ENCODE measurements around the gene CFAP53.

The CFAP53 gene

DNA sequence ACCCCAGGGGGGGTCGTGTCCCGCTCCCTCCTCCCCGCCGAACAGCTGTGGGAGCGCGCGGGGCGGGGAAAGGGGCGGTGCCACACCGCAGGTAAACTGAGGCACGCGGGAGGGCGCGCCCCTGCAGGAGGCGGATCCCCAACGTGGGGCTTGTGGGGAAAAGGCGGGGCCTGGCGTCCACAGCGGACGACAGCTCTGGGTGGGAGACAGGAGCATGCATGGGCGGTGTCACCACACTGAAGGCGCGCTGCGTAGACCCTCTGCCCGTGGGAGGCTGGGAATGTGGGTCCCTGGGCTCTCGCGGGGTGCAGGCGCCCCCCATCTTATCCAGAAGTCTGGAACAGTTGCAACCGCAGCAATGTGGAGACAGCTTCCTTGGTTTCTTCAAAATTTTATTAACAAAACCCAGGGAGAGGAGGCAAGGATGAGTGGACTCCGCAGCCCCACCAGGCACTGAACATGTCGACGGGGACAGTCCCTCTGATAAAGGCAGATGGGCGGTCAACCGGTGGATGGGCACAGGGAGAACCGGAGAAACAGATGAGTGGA, 15.8 kb upstream of the CFAP53 start:
- peak overlapping the region; percentile 41 for H2AFZ ChIP-seq (ENCODE audit: low read length, unreplicated experiment)
- peak overlapping the region; percentile 59 for H3K27ac ChIP-seq (ENCODE audit: low read depth, low read length)

DNA sequence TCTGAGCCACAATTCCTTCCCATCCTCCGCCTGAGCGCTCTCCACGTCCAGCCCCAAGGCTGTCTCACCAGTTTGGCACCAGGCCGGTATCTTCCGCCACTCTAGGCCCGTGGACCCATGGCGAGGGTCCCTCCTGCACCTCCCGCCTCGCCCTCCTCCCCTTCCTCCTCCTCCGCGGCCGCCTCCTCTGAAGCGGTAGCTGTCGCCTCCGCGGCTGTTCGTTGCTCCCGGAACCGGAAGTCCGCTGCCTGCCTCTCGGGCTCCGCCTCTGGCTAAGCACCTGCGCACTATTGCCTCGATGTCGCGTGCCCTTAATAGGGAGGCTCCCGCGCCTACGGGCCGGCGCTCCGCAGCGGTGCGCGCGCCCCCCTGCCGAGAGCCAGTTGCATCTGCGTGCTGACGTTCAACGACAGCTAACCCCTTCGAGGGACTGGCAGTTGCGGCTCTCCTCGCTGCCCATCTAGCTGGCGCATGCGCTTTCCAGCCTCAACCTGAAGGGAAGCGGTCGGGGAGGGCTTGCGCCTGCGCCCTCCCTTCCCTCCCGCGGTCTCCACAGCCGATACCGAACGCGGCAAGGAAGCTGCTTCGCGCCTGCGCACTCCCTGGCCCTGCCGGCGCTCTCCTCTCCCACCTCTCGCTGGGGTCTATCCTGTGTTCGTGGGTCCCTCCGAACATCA, 15.1 kb upstream of the CFAP53 start, which contains the start of gene MBD1:
MBD1 (minus strand) TSS at position 229 of the 677 bp plus-strand sequence. CDS start 1,531 bp downstream, outside the sequence.
- peaks cover 35% of the 10 kb centered on the region for H3K4me1 ChIP-seq (ENCODE audit: control insufficient read depth, insufficient read depth, low read length, unreplicated experiment)
- H3K4me3 ChIP-seq (ENCODE audit: low read depth, low read length): peak within 1 kb of the TSS; percentile 83
- peaks cover 27% of the 10 kb centered on the region for H3K36me3 ChIP-seq (ENCODE audit: insufficient read depth, low read length)
- H3K79me2 ChIP-seq (ENCODE audit: control insufficient read depth, insufficient read depth, low read length, unreplicated experiment): peaks cover 28% of the 10 kb centered on the region
- H3K27me3 ChIP-seq (ENCODE audit: insufficient read depth, low read length): no peaks in the 10 kb centered on the region
- peak within 1 kb of the TSS; percentile 41 for H2AFZ ChIP-seq (ENCODE audit: low read length, unreplicated experiment)
- H3K27ac ChIP-seq (ENCODE audit: low read depth, low read length): peak within 1 kb of the TSS; percentile 59

More for the DNA sequence above, 15.8 kb upstream of the CFAP53 start:
- Histone ChIP-seq H3K4me1 (ENCODE audit: control insufficient read depth, insufficient read depth, low read length, unreplicated experiment) (peaks cover 35% of the 10 kb centered on the region), H3K36me3 (ENCODE audit: insufficient read depth, low read length) (peaks cover 21% of the 10 kb centered on the region), H3K79me2 (ENCODE audit: control insufficient read depth, insufficient read depth, low read length, unreplicated experiment) (peaks cover 33% of the 10 kb centered on the region), H3K4me3 (ENCODE audit: low read depth, low read length) (peak overlapping the region; percentile 83), H3K27me3 (ENCODE audit: insufficient read depth, low read length) (no peaks in the 10 kb centered on the region)

DNA sequence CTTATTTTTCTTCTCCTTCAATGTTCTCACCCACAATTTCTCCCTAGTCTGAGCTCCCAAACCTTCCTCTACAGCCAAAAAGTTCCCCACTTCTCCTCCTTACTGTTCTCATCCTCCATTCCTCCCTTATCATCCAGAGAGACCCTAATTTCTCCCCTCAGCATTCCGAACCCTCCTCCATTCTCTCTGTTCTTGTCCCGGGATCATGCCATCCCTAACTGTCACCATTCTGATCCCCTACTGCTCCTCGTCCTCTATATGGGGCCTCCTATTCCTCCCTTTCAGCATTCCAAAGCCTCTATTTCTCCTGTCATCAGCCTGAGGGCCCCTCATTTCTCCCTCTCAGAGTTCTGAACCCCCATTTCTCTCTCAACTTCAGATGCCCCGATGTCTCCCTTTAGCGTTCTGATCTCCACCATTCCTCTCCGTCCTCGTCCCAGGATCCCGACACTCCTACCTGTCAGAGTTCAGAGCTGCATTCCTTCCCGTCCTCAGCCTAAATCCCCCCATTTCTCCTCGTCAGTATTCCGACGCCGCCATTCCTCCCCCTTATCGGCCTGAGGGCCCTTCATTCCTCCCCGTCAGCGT, 14.5 kb upstream of the CFAP53 start:
- H3K4me3 ChIP-seq (ENCODE audit: low read depth, low read length): peak overlapping the region; percentile 83
- peak overlapping the region; percentile 41 for H2AFZ ChIP-seq (ENCODE audit: low read length, unreplicated experiment)
- peaks cover 31% of the 10 kb centered on the region for H3K36me3 ChIP-seq (ENCODE audit: insufficient read depth, low read length)
- peaks cover 35% of the 10 kb centered on the region for H3K4me1 ChIP-seq (ENCODE audit: control insufficient read depth, insufficient read depth, low read length, unreplicated experiment)
- peaks cover 28% of the 10 kb centered on the region for H3K79me2 ChIP-seq (ENCODE audit: control insufficient read depth, insufficient read depth, low read length, unreplicated experiment)
- no peaks in the 10 kb centered on the region for H3K27me3 ChIP-seq (ENCODE audit: insufficient read depth, low read length)
- peak overlapping the region; percentile 59 for H3K27ac ChIP-seq (ENCODE audit: low read depth, low read length)

DNA sequence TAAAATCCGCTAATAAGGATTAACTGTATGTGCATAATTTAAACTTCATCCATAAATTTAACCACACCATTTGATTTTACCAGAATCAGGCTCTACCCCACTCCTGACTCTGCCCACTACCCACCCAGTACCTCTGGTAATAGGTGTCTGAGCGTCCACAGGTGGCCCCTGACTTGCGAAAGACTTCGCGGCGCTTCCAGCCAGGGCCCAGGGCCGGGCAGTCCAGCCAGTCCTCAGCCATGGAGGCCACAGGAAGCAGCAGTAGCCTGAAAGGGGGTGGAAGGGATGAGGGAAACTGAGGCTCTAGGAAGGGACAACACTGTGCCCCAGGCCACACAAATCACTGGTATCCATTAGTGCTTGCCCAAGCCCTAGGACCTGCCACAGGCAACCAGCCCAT, 13.5 kb upstream of the CFAP53 start:
- Histone ChIP-seq H3K27me3 (ENCODE audit: insufficient read depth, low read length) (no peaks in the 10 kb centered on the region), H3K36me3 (ENCODE audit: insufficient read depth, low read length) (peaks cover 31% of the 10 kb centered on the region), H3K4me3 (ENCODE audit: low read depth, low read length) (peak overlapping the region; percentile 83), H3K27ac (ENCODE audit: low read depth, low read length) (no peak overlapping the region), H3K4me1 (ENCODE audit: control insufficient read depth, insufficient read depth, low read length, unreplicated experiment) (peaks cover 32% of the 10 kb centered on the region), H3K79me2 (ENCODE audit: control insufficient read depth, insufficient read depth, low read length, unreplicated experiment) (peaks cover 28% of the 10 kb centered on the region), H2AFZ (ENCODE audit: low read length, unreplicated experiment) (no peak overlapping the region)

DNA sequence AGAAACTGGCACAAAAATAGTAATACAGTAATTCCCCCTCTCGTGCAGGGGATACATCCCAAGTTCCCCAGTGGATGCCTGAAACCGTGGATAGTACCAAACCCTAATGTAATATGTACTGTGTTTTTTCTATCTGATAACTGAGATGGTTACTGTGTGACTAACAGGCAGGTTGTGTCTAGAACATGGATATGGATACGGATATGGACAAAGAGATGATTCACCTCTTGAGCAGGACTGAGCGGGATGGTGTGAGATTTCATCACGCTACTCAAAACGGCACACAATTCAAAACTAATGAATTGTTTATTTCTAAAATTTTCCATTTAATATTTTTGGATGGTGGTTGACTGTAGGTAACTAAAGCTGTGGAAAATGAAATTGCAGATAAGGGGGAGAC, 11.6 kb upstream of the CFAP53 start:
- Histone ChIP-seq H3K27me3 (ENCODE audit: insufficient read depth, low read length) (no peaks in the 10 kb centered on the region), H3K36me3 (ENCODE audit: insufficient read depth, low read length) (peaks cover 29% of the 10 kb centered on the region), H3K4me3 (ENCODE audit: low read depth, low read length) (no peak overlapping the region), H3K4me1 (ENCODE audit: control insufficient read depth, insufficient read depth, low read length, unreplicated experiment) (peaks cover 22% of the 10 kb centered on the region), H2AFZ (ENCODE audit: low read length, unreplicated experiment) (no peak overlapping the region), H3K79me2 (ENCODE audit: control insufficient read depth, insufficient read depth, low read length, unreplicated experiment) (peaks cover 28% of the 10 kb centered on the region), H3K27ac (ENCODE audit: low read depth, low read length) (peak overlapping the region; percentile 48)

GRCh38 chr18:50276452-50276851, 10.2 kb upstream of the CFAP53 start:
- peaks cover 29% of the 10 kb centered on the region for H3K36me3 ChIP-seq (ENCODE audit: insufficient read depth, low read length)
- no peak overlapping the region for H2AFZ ChIP-seq (ENCODE audit: low read length, unreplicated experiment)
- H3K4me1 ChIP-seq (ENCODE audit: control insufficient read depth, insufficient read depth, low read length, unreplicated experiment): peaks cover 18% of the 10 kb centered on the region
- H3K4me3 ChIP-seq (ENCODE audit: low read depth, low read length): no peak overlapping the region
- no peak overlapping the region for H3K27ac ChIP-seq (ENCODE audit: low read depth, low read length)
- H3K79me2 ChIP-seq (ENCODE audit: control insufficient read depth, insufficient read depth, low read length, unreplicated experiment): peaks cover 28% of the 10 kb centered on the region
- no peaks in the 10 kb centered on the region for H3K27me3 ChIP-seq (ENCODE audit: insufficient read depth, low read length)

- Histone ChIP-seq H3K4me3 (ENCODE audit: low read depth, low read length) (no peak overlapping the region), H3K79me2 (ENCODE audit: control insufficient read depth, insufficient read depth, low read length, unreplicated experiment) (peaks cover 21% of the 10 kb centered on the region), H3K4me1 (ENCODE audit: control insufficient read depth, insufficient read depth, low read length, unreplicated experiment) (peaks cover 18% of the 10 kb centered on the region), H3K27me3 (ENCODE audit: insufficient read depth, low read length) (no peaks in the 10 kb centered on the region), H3K36me3 (ENCODE audit: insufficient read depth, low read length) (peaks cover 29% of the 10 kb centered on the region), H2AFZ (ENCODE audit: low read length, unreplicated experiment) (no peak overlapping the region), H3K27ac (ENCODE audit: low read depth, low read length) (no peak overlapping the region)
These were observed 9.3 kb upstream of the CFAP53 start for GRCh38 chr18:50275503-50276036.

DNA sequence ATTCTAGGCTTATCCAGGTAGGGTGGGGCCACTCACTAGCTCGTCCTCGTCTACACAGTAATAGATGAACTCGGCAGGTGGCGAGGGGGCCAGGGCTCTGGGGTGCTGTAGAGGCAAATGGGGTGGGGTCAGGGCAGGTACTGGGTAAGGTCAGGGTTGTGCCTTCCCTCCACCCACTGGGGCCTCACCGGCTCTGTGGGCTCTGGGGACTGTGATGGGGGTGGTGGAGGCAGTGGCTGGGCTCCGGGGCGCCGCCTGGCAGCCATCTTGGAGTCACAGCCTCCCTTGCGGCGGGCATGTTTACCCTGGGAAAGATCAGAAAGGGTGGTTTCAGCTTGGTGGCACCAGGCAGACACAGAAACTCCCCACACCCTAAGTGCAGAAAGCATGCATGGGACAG, 8.6 kb upstream of the CFAP53 start:
- no peaks in the 10 kb centered on the region for H3K27me3 ChIP-seq (ENCODE audit: insufficient read depth, low read length)
- H3K4me1 ChIP-seq (ENCODE audit: control insufficient read depth, insufficient read depth, low read length, unreplicated experiment): peaks cover 13% of the 10 kb centered on the region
- no peak overlapping the region for H2AFZ ChIP-seq (ENCODE audit: low read length, unreplicated experiment)
- peaks cover 29% of the 10 kb centered on the region for H3K36me3 ChIP-seq (ENCODE audit: insufficient read depth, low read length)
- H3K4me3 ChIP-seq (ENCODE audit: low read depth, low read length): no peak overlapping the region
- H3K79me2 ChIP-seq (ENCODE audit: control insufficient read depth, insufficient read depth, low read length, unreplicated experiment): peaks cover 15% of the 10 kb centered on the region
- no peak overlapping the region for H3K27ac ChIP-seq (ENCODE audit: low read depth, low read length)

GRCh38 chr18:50274044-50274442, 7.7 kb upstream of the CFAP53 start:
- Histone ChIP-seq H2AFZ (ENCODE audit: low read length, unreplicated experiment) (no peak overlapping the region), H3K4me1 (ENCODE audit: control insufficient read depth, insufficient read depth, low read length, unreplicated experiment) (peaks cover 4% of the 10 kb centered on the region), H3K4me3 (ENCODE audit: low read depth, low read length) (no peak overlapping the region), H3K27me3 (ENCODE audit: insufficient read depth, low read length) (no peaks in the 10 kb centered on the region), H3K36me3 (ENCODE audit: insufficient read depth, low read length) (peaks cover 20% of the 10 kb centered on the region), H3K79me2 (ENCODE audit: control insufficient read depth, insufficient read depth, low read length, unreplicated experiment) (peaks cover 6% of the 10 kb centered on the region), H3K27ac (ENCODE audit: low read depth, low read length) (no peak overlapping the region)

DNA sequence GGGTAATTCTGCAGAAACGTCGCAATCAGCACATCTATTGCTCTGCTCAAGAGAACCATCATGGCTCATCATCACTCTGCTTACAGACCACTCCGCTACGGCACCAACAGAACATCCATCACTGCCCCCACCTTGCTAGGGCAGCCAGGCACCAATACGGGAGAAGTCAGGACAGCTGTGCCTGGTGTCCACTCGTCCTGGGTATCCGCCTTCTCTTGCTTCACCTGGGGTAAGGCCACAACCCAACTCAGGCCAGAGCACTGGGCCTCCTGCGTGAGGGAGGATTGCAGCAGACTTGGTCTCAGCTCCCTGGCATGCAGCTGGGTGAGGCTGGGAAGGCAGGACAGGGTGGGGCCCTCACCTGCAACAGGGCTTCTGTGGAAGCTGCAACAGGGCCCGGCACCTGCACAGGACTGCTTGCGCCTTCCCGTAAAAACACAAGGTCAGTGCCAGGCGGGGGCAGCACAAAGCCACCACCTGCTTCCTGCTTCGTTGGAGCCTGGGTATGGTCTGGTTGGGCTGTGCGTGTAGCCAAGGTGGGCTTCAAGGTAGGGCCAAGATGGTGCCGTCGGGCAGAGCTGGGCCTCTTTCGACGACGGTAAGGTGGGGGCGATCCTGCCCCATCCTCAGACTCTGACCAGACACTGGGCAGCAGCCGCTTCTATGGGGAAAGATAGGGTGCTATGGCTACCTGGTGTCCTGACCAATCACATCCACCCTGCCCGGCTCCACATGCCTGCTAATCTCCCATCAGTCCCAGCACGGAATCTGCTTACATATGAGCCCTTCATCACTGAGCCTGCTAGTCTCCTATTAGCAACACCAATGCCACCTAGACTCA, 7.1 kb upstream of the CFAP53 start:
- Histone ChIP-seq H3K36me3 (ENCODE audit: insufficient read depth, low read length) (peaks cover 14% of the 10 kb centered on the region; the same call in 1 of the 2 replicates), H3K4me3 (ENCODE audit: low read depth, low read length) (no peak overlapping the region), H3K27ac (ENCODE audit: low read depth, low read length) (no peak overlapping the region), H2AFZ (ENCODE audit: low read length, unreplicated experiment) (no peak overlapping the region), H3K4me1 (ENCODE audit: control insufficient read depth, insufficient read depth, low read length, unreplicated experiment) (no peaks in the 10 kb centered on the region), H3K79me2 (ENCODE audit: control insufficient read depth, insufficient read depth, low read length, unreplicated experiment) (no peaks in the 10 kb centered on the region), H3K27me3 (ENCODE audit: insufficient read depth, low read length) (no peaks in the 10 kb centered on the region)

Data from ACC112 (cell line).